Body of pancreas (tissue), 4 donors: ENCODE results near the gene HELZ2. TPM values are rescaled to one million over a fixed set of nuclear protein-coding genes. Genes with fewer than 3 reads are reported as not detected.
A peak's percentile ranks its signal among the peaks of the same experiment; 100 is the strongest.

Experiments used
- ATAC-seq: fragments of 150-250 bp; one replicate; pipeline ENCODE4 v1.9.1; 2016
- DNase-seq, 4 donors: peaks; one replicate each; pipeline ENCODE4 v3.0.0-alpha.2; 2019
- H3K27ac ChIP-seq, 4 donors: fragments of 200-600 bp; sonication (generic); 1 replicate in 3 of 4; 2 replicates in 1 of 4; pipeline versions ENCODE4 v1.5.1 to v1.6.1; 2016 to 2019; ENCODE audit warnings: mild to moderate bottlenecking in 1 of 4, mixed read lengths in 1 of 4, moderate library complexity in 1 of 4
- H3K27me3 ChIP-seq, 2 donors: fragments of 200-600 bp; sonication (generic); one replicate each; pipeline ENCODE4 v1.6.0; 2016; ENCODE audit warnings: mild to moderate bottlenecking in 1 of 2
- H3K36me3 ChIP-seq, 2 donors: fragments of 200-600 bp; sonication (generic); replicated peaks in 1 of 2; 2 replicates each; pipeline ENCODE4 v1.5.1; 2016; ENCODE audit warnings: low read depth in 2 of 2; ENCODE audit not compliant: insufficient read depth in 1 of 2
- H3K4me1 ChIP-seq: fragments of 200-600 bp; sonication (generic); one replicate; pipeline ENCODE4 v1.6.0; 2016
- H3K4me3 ChIP-seq, 2 donors: fragments of 200-600 bp; sonication (generic); 1 replicate in 1 of 2; 2 replicates in 1 of 2; pipeline ENCODE4 v1.5.1; 2016 to 2019
- H3K9me3 ChIP-seq, 3 donors: fragments of 200-600 bp; sonication (generic); 1 replicate in 2 of 3; 2 replicates in 1 of 3; pipeline ENCODE4 v1.5.1; 2016
- CTCF ChIP-seq, 7 experiments: fragments of 450-650 bp in 4 of 7; fragments of 200-600 bp in 3 of 7; sonication (generic) in 3 of 7; IDR thresholded peaks; one replicate each; pipeline ENCODE4 v1.5.1; 2016 to 2019; ENCODE audit warnings: antibody characterized with exemption in 7 of 7
- POLR2A ChIP-seq, 3 donors: fragments of 450-650 bp; IDR thresholded peaks; one replicate each; pipeline ENCODE4 v1.6.1; 2016; ENCODE audit warnings: antibody characterized with exemption in 3 of 3, mild to moderate bottlenecking in 2 of 3
- WGBS, 2 donors: methylation state at CpG; one replicate each; pipeline ENCODE4 v1.1.5; 2017; 5-methylcytosine and 5-hydroxymethylcytosine counted together
- intact Hi-C: fragments of 100-400 bp; cut with DNase I; formaldehyde crosslinking; loops from one replicate; pipeline ENCODE4 v1.15.1; 2023
- total RNA-seq, 2 donors: library from RNA; depleted of rRNA; stranded (reverse); fragments of >200 nt; gene quantifications; one replicate each; pipeline ENCODE4 v1.1.0, GENCODE V29; 2016

The HELZ2 gene
- total RNA-seq, 2 donors from 2014 or later, result 20.8 to 33.3 TPM

GRCh38 chr20:63556873-63557478 is 17.1 kb downstream of the HELZ2 start:
- Histone ChIP-seq H3K27ac (no peak overlapping the region), H3K4me1 (peaks cover 11% of the 10 kb centered on the region), H3K4me3 (no peak overlapping the region), H3K9me3 (no peaks in the 10 kb centered on the region), H3K36me3 (peaks cover 0 to 2% of the 10 kb centered on the region in 2 donors), H3K27me3 (no peaks in the 10 kb centered on the region)
- intact Hi-C loops, result no loop called here
- DNase-seq, result no peak
- ATAC-seq, result no peak
- no peak for TF ChIP-seq POLR2A (IDR thresholded peaks at IDR 0.05)
- TF ChIP-seq CTCF (IDR thresholded peaks at IDR 0.05), result no peak
- 69 to 80% methylated on average over 18 to 20 of the region's 23 CpGs for WGBS, 2 donors

GRCh38 chr20:63555661-63556381 is 18.2 kb downstream of the HELZ2 start:
- no peak for ATAC-seq
- Histone ChIP-seq H3K27ac (no peak overlapping the region), H3K27me3 (no peaks in the 10 kb centered on the region), H3K9me3 (no peaks in the 10 kb centered on the region), H3K36me3 (peaks cover 0 to 2% of the 10 kb centered on the region in 2 donors), H3K4me1 (peaks cover 11% of the 10 kb centered on the region), H3K4me3 (no peak overlapping the region)
- DNase-seq, result no peak
- intact Hi-C loops, result no loop called here
- no peak for TF ChIP-seq POLR2A (IDR thresholded peaks at IDR 0.05)
- no peak for TF ChIP-seq CTCF (IDR thresholded peaks at IDR 0.05)
- WGBS, 2 donors, result 81 to 93% methylated on average over 12 to 45 of the region's 45 CpGs

GRCh38 chr20:63554361-63555278 is 19.4 kb downstream of the HELZ2 start:
- no peak for ATAC-seq
- H3K27ac ChIP-seq, result no peak overlapping the region

GRCh38 chr20:63553933-63554290 is 20.1 kb downstream of the HELZ2 start, which contains the start of gene FNDC11:
FNDC11 (plus strand) TSS chr20:63554159; CDS start chr20:63555664, 1,505 bp downstream.
- WGBS, 2 donors, result 0 to 2% methylated on average over 1 to 32 of the region's 34 CpGs
- no peaks in the 10 kb centered on the region for H3K9me3 ChIP-seq
- H3K36me3 ChIP-seq, result no peaks in the 10 kb centered on the region
- H3K27me3 ChIP-seq, result no peaks in the 10 kb centered on the region
- peak; percentile 28 for ATAC-seq
- peaks cover 11% of the 10 kb centered on the region for H3K4me1 ChIP-seq
- H3K27ac ChIP-seq, result no peak within 1 kb of the TSS
- intact Hi-C loops, result no loop called here
- TF ChIP-seq POLR2A (IDR thresholded peaks at IDR 0.05) (no peak), CTCF (IDR thresholded peaks at IDR 0.05) (no peak)
- DNase-seq, result peak in 1 of 4 donors; percentile 43
- peak within 1 kb of the TSS; percentile 25 to 27 for H3K4me3 ChIP-seq

More at GRCh38 chr20:63554361-63555278, 19.4 kb downstream of the HELZ2 start:
- no peak for TF ChIP-seq CTCF (IDR thresholded peaks at IDR 0.05)
- no peak for TF ChIP-seq POLR2A (IDR thresholded peaks at IDR 0.05)
- Histone ChIP-seq H3K27me3 (no peaks in the 10 kb centered on the region), H3K9me3 (no peaks in the 10 kb centered on the region), H3K4me3 (no peak overlapping the region), H3K36me3 (no peaks in the 10 kb centered on the region), H3K4me1 (peaks cover 11% of the 10 kb centered on the region)
- intact Hi-C loops, result no loop called here
- DNase-seq, result peak in 1 of 4 donors; percentile 30
- 69 to 100% methylated on average over 2 to 33 of the region's 38 CpGs for WGBS, 2 donors
